Body of pancreas (tissue), 4 donors: ENCODE data around the gene TTPAL.

Source experiments
- POLR2A ChIP-seq, 3 donors: fragments of 450-650 bp; IDR thresholded peaks; one replicate each; pipeline ENCODE4 v1.6.1; 2016; ENCODE audit warnings: antibody characterized with exemption in 3 of 3, mild to moderate bottlenecking in 2 of 3
- TF ChIP-seq, protein P1 (sequence below), 7 experiments: fragments of 450-650 bp in 4 of 7; fragments of 200-600 bp in 3 of 7; sonication (generic) in 3 of 7; IDR thresholded peaks; one replicate each; pipeline ENCODE4 v1.5.1; 2016 to 2019; ENCODE audit warnings: antibody characterized with exemption in 7 of 7

DNA sequence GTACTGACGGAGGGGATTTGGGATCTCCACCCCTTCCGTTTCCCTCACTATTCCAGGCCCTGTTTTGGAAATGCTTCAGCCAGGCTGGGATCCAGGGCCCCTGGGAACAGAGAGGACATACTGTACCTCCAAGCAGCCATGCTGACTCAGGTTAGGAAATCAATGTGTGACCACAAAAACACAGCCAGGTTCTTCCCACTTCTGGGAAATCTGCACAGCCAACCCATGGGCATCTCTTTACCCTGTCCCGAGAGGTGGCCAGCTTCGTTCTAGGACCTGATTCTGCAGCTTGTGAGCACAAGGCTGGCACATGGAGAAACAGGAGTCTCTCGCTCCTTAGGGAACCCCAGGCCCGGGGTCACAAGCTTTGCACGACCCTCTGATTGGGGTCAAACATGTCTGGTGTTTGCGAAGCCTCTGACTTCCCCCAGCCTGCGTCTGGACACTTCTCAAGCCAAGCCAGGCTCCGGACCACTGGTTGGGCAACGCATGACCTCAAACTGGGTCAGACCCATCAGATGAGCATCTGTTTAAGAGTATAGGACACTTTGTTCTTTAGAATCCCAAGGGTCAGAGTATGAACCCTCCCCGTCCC lies 8.3 kb upstream of the TTPAL start:
- TF ChIP-seq, protein P1, sequence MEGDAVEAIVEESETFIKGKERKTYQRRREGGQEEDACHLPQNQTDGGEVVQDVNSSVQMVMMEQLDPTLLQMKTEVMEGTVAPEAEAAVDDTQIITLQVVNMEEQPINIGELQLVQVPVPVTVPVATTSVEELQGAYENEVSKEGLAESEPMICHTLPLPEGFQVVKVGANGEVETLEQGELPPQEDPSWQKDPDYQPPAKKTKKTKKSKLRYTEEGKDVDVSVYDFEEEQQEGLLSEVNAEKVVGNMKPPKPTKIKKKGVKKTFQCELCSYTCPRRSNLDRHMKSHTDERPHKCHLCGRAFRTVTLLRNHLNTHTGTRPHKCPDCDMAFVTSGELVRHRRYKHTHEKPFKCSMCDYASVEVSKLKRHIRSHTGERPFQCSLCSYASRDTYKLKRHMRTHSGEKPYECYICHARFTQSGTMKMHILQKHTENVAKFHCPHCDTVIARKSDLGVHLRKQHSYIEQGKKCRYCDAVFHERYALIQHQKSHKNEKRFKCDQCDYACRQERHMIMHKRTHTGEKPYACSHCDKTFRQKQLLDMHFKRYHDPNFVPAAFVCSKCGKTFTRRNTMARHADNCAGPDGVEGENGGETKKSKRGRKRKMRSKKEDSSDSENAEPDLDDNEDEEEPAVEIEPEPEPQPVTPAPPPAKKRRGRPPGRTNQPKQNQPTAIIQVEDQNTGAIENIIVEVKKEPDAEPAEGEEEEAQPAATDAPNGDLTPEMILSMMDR (IDR thresholded peaks at IDR 0.05), result no peak
- TF ChIP-seq POLR2A (IDR thresholded peaks at IDR 0.05), result no peak
